Inflammatory macrophage (primary cell): Measurements from ENCODE around the gene LYST.
"Not testable (repeated sequence)": the region's sequence is repeated elsewhere in the genome, so short reads cannot be mapped to it uniquely, and the experiment has no call there.

ENCODE experiments used
- DNase-seq, 2 donors: peaks; one replicate each; pipeline ENCODE4 v3.0.0-alpha.2; 2020 to 2022

The LYST gene

DNA sequence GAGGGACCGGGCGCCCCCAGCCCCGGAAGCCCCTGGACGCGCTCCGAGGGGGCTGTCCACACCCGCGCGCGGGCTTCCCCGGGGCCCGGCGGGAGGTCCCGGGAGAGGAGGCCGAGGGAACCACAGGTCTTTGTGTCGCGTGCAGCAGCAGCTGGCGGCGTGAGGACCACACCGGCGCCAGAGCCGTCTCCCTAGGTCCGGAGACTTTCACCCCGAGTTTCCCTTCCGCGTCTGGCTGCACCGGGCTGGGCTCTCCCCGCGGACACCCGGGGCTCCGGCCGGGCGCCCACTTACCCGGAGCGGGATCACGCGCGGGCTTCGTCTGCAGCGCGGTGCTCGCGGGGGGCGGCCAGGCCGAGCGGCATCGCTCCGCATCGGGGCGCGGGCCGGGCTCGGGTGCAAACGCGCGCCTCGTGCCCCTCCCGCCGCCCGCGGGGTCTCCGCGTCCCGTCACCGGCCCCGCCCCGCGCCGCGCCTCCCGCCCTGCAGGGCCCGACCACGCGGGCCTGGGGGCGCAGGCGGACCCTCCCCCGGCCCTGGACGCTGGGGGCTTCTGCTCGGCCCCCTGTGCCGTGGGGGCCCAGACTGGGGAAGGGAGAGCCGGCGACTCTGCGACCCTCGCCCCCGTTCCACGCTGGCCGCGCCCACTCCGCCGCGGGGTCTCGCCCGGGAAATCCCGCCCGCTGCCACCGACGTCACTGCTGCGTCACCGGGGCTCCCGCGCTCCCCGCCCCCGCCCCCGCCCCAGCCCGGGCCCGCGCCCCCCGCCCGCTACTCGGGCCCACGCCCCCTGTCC lies 217.1 kb downstream of the LYST start, which contains the start of gene GNG4:
TSS of gene GNG4 (minus strand) at position 417 of the 796 bp plus-strand sequence. CDS start 65,946 bp downstream, outside the sequence.
- peak in 1 of 2 donors; percentile 8 for DNase-seq

DNA sequence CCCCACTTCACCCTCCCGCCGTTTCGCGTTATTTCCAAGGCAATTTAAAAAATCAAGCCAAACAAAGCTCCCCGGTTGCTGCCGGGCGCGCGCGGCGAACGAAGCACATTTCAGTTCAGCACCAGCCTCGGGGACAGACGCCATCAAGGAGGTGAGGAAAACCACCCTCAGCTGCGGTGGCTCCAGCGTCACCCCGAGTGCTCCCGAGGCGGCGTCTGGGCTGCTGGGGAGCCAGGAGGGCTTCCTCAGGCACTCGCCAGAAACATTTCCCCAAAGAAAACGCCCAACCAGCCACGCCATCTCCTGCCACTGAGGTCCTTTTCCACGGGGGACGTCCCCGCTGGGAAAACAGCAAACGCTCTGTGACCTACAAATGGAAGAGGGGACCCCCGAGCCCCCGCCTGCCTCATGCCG lies 217.7 kb downstream of the LYST start:
- DNase-seq, result peak in 1 of 2 donors; percentile 59

GRCh38 chr1:235648407-235648907 lies 218.2 kb downstream of the LYST start:
- no peak for DNase-seq

DNA sequence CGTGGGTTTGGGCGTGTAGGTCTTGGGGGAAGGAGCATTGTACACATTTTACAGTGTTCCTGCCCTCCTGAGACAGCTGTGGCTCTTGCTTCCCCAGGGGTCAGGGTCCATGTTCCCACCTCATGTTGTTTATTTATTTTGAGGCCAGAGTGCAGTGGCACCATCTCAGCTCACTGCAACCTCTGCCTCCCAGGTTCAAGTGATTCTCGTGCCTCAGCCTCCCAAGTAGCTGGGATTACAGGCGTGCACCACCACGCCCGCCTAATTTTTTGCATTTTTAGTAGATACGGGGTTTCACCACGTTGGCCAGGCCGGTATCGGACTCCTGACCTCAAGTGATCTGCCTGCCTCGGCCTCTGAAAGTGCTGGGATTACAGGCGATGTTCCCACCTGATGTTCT lies 219.2 kb downstream of the LYST start:
- not testable (repeated sequence) for DNase-seq

GRCh38 chr1:235646463-235646862 lies 220.2 kb downstream of the LYST start:
- DNase-seq, result no peak

- DNase-seq, result no peak
Observed at GRCh38 chr1:235644693-235645305, 221.9 kb downstream of the LYST start.

DNA sequence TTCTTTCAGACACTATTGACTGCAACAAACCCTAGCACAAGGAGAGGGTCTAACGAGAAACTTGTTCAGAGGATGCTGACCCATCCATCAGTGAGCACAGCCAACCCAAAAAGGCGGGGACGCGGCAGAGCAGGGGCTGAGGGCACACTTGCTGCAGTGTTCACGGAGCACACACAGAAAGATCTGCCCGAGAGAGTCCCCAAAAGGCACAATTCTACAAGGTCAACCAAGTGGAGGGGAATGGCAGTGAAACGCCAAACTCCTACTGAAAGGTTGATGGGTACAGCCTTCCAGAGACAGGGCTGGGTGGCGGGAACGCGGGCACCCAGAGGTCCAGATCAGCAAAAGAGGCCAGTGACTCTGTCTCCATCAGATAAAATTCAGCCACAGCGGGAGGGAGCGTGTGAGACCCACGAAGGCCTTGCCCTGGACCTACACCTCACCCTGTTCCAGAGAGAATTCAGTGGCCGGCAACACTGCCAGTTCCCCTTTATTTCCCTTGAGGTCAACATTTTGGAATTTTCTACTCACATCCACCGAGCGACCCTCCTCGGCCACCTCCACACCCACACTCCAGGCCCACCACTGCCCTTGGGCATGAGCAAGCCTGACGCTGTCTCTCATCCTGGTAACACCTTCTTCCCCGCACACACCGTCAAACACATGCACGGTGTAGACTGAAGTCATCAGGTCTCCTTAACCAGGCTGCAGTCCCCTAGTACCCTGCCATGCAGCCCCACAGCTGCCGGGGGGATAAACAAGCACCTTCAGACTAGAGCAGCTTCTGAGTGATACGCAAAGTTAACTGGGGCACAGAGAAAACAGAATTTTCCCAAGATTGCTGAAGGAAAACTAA lies 222.6 kb downstream of the LYST start:
- no peak for DNase-seq

DNA sequence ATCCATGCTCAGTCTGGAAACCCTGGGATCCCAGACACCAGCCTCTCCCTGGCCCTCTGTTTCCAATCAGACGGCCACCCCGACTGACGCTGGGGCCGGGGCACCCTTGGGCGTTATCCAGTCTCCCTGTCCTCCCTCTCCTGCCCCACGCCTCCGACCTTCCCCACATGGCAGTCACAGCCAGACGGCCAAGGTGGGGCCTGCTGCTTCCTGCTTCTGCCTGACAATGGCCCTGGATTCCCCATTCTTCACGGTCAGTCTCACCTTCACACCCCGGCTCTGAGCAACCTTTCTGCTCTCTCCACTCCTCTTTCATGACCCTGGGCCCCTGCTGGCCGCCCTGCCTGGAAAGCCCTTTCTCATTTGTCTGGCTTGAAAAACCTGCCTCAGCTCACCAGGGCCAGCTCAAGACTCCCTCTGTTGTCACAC lies 223.7 kb downstream of the LYST start:
- no peak for DNase-seq

DNA sequence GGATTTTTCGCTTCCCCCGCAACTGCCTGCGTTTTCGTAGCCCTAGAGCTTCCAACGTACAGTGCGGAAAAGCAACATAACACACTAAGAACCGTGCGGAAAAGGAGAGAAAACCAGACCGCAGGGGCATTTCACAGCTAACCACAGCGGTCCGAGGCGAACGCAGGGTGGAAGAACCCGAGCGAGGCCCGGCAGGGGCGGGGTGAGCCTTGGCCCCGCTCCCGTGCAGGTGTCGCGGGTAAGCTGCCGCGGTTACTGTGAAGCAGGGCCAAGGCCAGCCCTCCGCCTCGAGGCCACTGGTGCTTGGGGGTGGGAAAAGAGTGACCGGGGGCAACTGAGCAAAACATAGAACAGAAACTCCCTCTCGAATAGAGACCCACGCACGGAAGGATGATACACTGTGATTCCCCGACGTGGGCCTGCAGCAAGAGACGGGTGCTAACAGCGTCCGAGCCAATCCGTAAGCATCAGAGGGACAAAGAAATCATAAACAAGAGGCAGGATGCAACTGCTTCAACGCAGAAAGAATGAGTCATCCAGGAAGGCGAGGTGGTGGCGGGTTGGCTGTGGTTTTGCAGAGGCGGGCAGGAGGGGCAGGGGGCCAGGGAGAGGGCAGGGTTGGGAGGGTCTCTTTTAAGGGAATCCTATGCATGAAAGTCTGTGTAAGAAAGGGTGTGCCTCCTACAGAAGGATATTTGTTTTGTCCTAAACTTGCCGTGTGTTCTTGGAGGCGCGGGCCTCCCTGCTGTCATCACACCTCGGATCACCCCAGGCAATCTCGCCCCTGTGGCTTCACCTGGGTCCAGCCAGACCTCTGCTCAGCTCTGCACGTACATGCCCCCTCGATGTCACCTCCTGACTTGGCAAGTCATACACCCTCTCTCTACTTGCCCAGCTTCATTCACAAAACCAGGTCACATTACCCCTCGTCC lies 224.4 kb downstream of the LYST start:
- DNase-seq, result peak; percentile 13 to 21

DNA sequence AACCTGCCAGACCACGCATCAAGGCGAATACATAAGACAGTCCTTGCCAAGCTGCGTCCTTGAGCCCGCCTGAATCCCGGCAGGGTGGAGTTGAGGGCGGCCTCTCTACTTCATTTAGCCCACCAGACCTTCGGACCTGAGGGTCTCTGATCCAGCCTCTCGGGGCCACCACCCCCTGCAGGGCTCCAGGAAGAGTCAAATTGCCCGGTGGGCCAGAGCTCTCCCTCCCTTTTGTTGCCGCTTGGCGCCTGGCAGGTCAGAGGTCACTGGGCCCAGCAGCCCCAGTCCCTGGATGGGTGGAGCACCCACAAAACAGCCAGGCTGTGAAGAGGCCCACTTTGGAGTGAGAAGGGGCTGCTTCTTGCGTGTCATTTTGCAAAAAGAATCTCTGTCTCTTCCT lies 226.1 kb downstream of the LYST start:
- no peak for DNase-seq

DNA sequence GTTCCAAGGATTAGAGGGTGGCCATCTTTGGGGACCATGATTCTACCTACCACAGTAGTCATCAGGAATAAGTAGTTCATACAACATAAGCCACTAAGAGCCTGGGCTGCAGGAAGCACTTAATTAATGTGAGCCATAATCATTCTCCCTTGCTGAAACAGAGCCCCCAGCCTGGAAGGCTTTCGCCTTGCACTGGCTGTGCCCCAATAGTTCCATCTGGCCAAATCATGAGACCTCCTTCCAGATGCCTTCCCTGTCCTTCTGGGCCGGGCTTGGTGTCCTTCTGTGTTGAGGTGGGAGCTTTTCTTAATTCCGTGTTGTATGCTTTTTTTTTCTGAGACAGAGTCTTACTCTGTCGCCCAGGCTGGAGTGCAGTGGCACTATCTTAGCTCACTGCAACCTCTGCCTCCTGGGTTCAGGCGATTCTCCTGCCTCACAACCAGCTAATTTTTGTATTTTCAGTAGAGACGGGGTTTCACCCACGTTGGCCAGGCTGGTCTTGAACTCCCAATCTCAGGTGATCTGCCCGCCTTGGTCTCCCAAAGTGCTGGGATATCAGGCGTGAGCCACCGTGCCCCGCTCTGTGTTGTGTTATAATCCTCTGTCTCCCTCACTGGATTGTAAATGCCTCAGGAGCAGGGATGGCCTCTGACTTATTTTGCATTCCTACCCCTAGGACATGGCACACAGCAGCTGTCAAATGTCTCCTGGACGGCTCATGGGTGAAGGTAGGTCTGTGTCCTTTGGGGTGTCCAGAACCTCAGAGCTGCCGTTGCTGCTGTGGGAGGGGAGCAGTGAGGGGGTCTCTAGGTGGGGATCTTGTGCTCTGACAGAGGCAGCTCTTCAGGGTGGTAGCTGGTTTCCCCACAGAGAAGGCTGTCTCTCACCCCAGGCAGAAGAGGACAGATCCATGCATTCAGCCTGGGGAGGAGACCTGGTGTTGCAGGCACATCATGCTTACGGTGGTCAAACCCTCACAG lies 227.2 kb downstream of the LYST start:
- DNase-seq, result no peak

DNA sequence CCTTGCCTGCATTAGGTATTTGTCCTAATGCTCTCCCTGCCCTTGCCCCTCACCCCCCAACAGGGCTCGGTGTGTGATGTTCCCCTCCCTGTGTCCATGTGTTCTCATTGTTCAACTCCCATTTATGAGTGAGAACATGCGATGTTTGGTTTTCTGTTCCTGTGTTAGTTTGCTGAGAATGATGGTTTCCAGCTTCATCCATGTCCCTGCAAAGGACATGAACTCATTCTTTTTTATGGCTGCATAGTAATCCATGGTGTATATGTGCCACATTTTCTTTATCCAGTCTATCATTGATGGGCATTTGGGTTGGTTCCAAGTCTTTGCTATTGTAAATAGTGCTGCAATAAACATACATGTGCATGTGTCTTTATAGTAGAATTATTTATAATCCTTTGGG lies 228.1 kb downstream of the LYST start:
- not testable (repeated sequence) for DNase-seq

DNA sequence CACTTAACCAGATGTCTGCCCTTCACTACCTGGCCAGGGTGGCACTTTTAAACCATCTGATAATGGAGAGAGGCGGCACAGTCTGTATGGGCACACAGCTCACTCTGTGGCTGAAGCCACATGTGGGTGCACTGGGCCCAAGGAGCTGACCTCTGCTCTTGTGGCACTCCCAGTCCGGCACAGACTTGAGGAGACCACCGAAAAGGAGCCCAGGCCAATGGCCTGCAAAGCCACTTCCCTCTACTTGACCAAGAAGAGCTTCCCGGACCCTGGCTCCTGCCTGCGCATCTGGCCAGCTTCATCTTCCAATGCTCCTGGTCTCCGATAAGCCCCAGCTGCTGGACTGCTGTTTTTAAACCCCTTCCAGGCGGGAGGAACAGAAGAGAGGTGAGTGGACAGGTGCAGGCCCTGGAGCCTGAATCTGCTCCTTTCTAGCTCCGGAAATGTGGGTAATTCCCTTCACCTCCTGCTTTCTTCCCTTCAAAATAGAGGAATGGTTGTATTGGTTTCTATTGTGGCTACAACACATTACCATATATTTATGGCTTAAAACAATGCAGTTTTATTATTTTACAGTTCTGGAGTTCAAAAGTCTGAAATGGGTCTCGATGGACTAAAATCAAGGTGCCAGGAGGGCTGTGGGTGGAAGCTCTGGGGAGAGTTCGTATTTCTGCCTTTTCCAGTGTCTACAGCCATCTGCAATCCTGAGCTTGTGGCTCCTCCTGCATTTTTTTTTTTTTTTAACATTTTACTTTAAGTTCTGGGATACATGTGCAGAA lies 228.8 kb downstream of the LYST start:
- no peak for DNase-seq

- DNase-seq, result no peak
Observed at GRCh38 chr1:235635938-235636662, 230.6 kb downstream of the LYST start.

- peak; percentile 49 to 60 for DNase-seq
Observed at GRCh38 chr1:235632506-235633401, 234.0 kb downstream of the LYST start.

DNA sequence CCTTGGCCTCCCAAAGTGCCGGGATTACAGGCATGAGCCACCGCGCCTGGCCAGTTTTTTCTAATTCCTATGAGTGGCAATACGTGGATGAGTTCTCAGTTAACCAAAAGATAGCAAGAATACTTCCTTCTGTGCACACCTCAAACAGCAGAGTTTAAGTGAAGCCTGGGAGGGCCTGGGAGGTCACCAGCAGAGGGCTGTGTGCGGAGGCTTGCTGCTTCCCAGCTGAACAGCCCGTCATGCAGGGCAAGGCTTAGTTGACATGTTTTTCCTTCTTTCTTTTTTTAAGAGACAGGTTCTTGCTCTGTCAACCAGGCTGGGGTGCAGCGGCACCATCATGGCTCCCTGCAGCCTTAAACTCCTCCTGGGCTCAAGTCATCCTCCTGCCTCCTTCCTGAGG lies 234.9 kb downstream of the LYST start:
- no peak for DNase-seq

DNA sequence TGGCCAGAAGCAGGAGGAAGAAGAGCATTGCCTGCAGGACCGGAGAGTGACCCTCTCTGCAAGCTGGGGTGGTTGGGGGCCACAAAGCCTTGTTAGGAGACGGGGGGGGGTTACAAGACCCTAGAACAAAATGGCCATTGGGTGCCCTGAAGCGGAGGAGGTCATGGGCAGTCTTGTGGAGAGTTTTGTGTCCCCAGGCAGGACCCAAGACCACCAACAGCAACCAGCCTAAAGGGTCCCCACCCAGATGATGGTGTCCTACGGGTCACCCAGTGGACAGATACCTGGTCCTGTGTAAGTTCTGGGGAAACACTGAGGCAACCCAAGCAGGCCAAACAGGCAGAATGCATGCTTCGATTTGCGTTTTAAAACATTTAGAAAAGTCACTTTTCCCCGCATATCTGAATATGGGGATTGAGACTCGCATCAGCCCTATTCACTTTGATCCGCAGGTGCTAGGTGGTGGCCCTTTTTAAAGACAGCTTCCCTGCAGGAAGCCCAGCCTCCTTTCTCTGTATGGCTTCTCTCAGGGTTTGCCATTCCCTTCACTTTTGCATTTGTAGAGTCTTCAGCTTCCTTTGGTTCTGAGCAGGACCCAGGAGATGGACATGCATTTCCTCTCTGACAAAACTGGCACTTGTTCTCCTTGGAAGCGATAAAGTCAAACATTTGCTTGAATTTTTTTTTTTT lies 238.2 kb downstream of the LYST start:
- DNase-seq, result no peak
